B cell (primary cell): ENCODE results near the gene RARS2. TPM values are rescaled to one million over a fixed set of nuclear protein-coding genes. Genes with fewer than 3 reads are reported as not detected.

Experiments used
- ATAC-seq: fragments of 200-7000 bp; cut with Tn5 transposase; one replicate; pipeline ENCODE4 v1.10.0; 2021; ENCODE audit warnings: low read depth, mild to moderate bottlenecking, moderate number of reproducible peaks, moderate library complexity
- CTCF ChIA-PET: fragments of 350-600 bp; sonication (Branson Sonifier 250); formaldehyde crosslinking; loops from one replicate; lab custom pipeline; 2021; ENCODE audit warnings: antibody characterized with exemption, inconsistent platforms; lab: Charles Lee
- POLR2A ChIA-PET: fragments of 350-600 bp; sonication (Branson Sonifier 250); formaldehyde crosslinking; loops from one replicate; lab custom pipeline; 2021; ENCODE audit warnings: antibody characterized with exemption; lab: Charles Lee
- DNase-seq: peaks from one replicate; pipeline ENCODE4 v3.0.0; 2013
- H2AFZ ChIP-seq: 2 replicates; pipeline ENCODE4 v1.6.1; 2012; ENCODE audit warnings: mild to moderate bottlenecking, low read depth, low read length; ENCODE audit not compliant: insufficient read depth, poor library complexity, severe bottlenecking
- H3K27ac ChIP-seq, 2 donors: 1 replicate in 1 of 2; 2 replicates in 1 of 2; pipeline ENCODE4 v1.5.1; 2012 to 2013; ENCODE audit warnings: low read length in 2 of 2, mild to moderate bottlenecking in 2 of 2, moderate library complexity in 1 of 2
- H3K27me3 ChIP-seq, 4 experiments: fragments of 200-600 bp in 1 of 4; sonication (generic) in 1 of 4; replicated peaks in 1 of 4; 1 replicate in 2 of 4; 2 replicates in 2 of 4; pipeline versions ENCODE4 v1.6.1 to v1.7.0; 2013 to 2016; ENCODE audit warnings: low read length in 3 of 4, mild to moderate bottlenecking in 2 of 4, mixed read lengths in 1 of 4, moderate library complexity in 1 of 4; ENCODE audit not compliant: insufficient read depth in 4 of 4, control insufficient read depth in 3 of 4; ENCODE audit errors: control extremely low read depth in 1 of 4
- H3K36me3 ChIP-seq, 2 experiments: replicated peaks in 1 of 2; 1 replicate in 1 of 2; 2 replicates in 1 of 2; pipeline versions ENCODE4 v1.6.1 to v1.7.1; 2013; ENCODE audit warnings: low read length in 1 of 2; ENCODE audit not compliant: insufficient read depth in 2 of 2, control insufficient read depth in 1 of 2; ENCODE audit errors: control extremely low read depth in 1 of 2, extremely low read depth in 1 of 2
- H3K4me1 ChIP-seq, 2 donors: fragments of 200-600 bp in 1 of 2; sonication (generic) in 1 of 2; 1 replicate in 1 of 2; 2 replicates in 1 of 2; pipeline versions ENCODE4 v1.5.1 to v1.6.1; 2013 to 2017; ENCODE audit warnings: low read length in 2 of 2; ENCODE audit not compliant: control insufficient read depth in 2 of 2, insufficient read depth in 2 of 2
- H3K4me2 ChIP-seq: replicated peaks from 2 replicates; pipeline ENCODE3; 2012; ENCODE audit warnings: mild to moderate bottlenecking, low read depth, low read length; ENCODE audit not compliant: poor library complexity, severe bottlenecking
- H3K4me3 ChIP-seq, 5 experiments: fragments of 200-600 bp in 1 of 5; sonication (generic) in 1 of 5; 1 replicate in 3 of 5; 2 replicates in 2 of 5; pipeline versions ENCODE4 v1.5.1 to v1.7.0; 2011 to 2016; ENCODE audit warnings: low read length in 4 of 5, mild to moderate bottlenecking in 4 of 5, low read depth in 2 of 5, control low read depth in 1 of 5, moderate library complexity in 1 of 5; ENCODE audit not compliant: insufficient read depth in 1 of 5; ENCODE audit errors: control extremely low read depth in 1 of 5, extremely low read depth in 1 of 5
- H3K79me2 ChIP-seq: fragments of 200-600 bp; sonication (generic); one replicate; pipeline ENCODE4 v1.6.0; 2016; ENCODE audit warnings: low read length; ENCODE audit not compliant: control insufficient read depth, insufficient read depth
- H3K9ac ChIP-seq: fragments of 200-600 bp; sonication (generic); 2 replicates; pipeline ENCODE4 v1.6.1; 2017; ENCODE audit warnings: mild to moderate bottlenecking, low read length, moderate library complexity
- H3K9me3 ChIP-seq, 3 donors: one replicate each; pipeline versions ENCODE4 v1.6.1 to v1.7.1; 2013; ENCODE audit warnings: low read length in 2 of 3; ENCODE audit not compliant: control insufficient read depth in 2 of 3, insufficient read depth in 1 of 3; ENCODE audit errors: control extremely low read depth in 1 of 3
- H4K20me1 ChIP-seq: 2 replicates; pipeline ENCODE4 v1.6.0; 2012; ENCODE audit warnings: mild to moderate bottlenecking, low read length; ENCODE audit not compliant: insufficient read depth, control insufficient read depth, poor library complexity, severe bottlenecking
- H3K27ac Mint-ChIP-seq: one replicate; pipeline ENCODE4 v1.8.0; 2021; ENCODE audit warnings: mixed read lengths
- H3K27me3 Mint-ChIP-seq: one replicate; pipeline ENCODE4 v1.8.0; 2021; ENCODE audit warnings: mixed read lengths
- H3K4me1 Mint-ChIP-seq: one replicate; pipeline ENCODE4 v1.8.0; 2021; ENCODE audit warnings: mixed read lengths
- H3K4me3 Mint-ChIP-seq: one replicate; pipeline ENCODE4 v1.8.0; 2021; ENCODE audit warnings: mixed read lengths
- H3K9me3 Mint-ChIP-seq: one replicate; pipeline ENCODE4 v1.8.0; 2022; ENCODE audit warnings: mixed read lengths; ENCODE audit not compliant: insufficient read depth
- CTCF ChIP-seq: fragments of 200-600 bp; IDR thresholded peaks from one replicate; pipeline ENCODE4 v1.8.0; 2022; ENCODE audit warnings: antibody characterized with exemption, mild to moderate bottlenecking
- EZH2 ChIP-seq: IDR thresholded peaks from 2 replicates; pipeline ENCODE4 v1.6.1; 2012; ENCODE audit warnings: borderline replicate concordance, low read depth, mild to moderate bottlenecking, moderate library complexity, low read length; ENCODE audit not compliant: insufficient read depth, poor library complexity, severe bottlenecking
- WGBS: methylation state at CpG from one replicate; pipeline ENCODE4 v1.1.5; 2013; ENCODE audit warnings: missing lambda C conversion rate; ENCODE audit not compliant: insufficient coverage; 5-methylcytosine and 5-hydroxymethylcytosine counted together
- intact Hi-C: fragments of 100-400 bp; cut with micrococcal nuclease; formaldehyde crosslinking; loops from one replicate; pipeline ENCODE4 v1.10.0; 2022
- polyA plus RNA-seq: library from polyadenylated mRNA; depleted of rRNA; stranded (reverse); fragments of >200 nt; gene quantifications from 2 replicates; pipeline ENCODE4 v1.2.3, GENCODE V29; 2012
- total RNA-seq, 2 donors: library from RNA; stranded (reverse); fragments of 120-200 nt in 1 of 2; gene quantifications; 1 replicate in 1 of 2; 2 replicates in 1 of 2; pipeline versions ENCODE4 v1.2.3 to v1.2.4, GENCODE V29; 2013 to 2022

Gene RARS2
- total and polyA plus RNA-seq, 2 donors (not counting 1 experiment from before 2014, with no cell fraction given), result 7.1 to 38.7 TPM

GRCh38 chr6:87544474-87544735 lies 45.4 kb downstream of the RARS2 start:
- intact Hi-C loops, result no loop called here
- Mint-ChIP-seq H3K27me3 (no peaks in the 10 kb centered on the region), H3K9me3 (peaks cover 7% of the 10 kb centered on the region), H3K4me3 (no peak overlapping the region), H3K27ac (no peak overlapping the region), H3K4me1 (peaks cover 5% of the 10 kb centered on the region)
- CTCF ChIA-PET, result no interaction called here
- Histone ChIP-seq H3K27me3 (no peaks in the 10 kb centered on the region), H3K4me2 (no peak overlapping the region), H2AFZ (no peak overlapping the region), H3K4me3 (no peak overlapping the region), H3K9me3 (peaks cover 0 to 4% (median 3%) of the 10 kb centered on the region in 3 donors), H3K27ac (no peak overlapping the region), H4K20me1 (no peaks in the 10 kb centered on the region), H3K4me1 (peaks cover 0 to 5% of the 10 kb centered on the region in 2 donors), H3K9ac (no peak overlapping the region), H3K79me2 (no peaks in the 10 kb centered on the region), H3K36me3 (peaks cover 12 to 49% of the 10 kb centered on the region in 2 experiments)
- DNase-seq (no peak), ATAC-seq (no peak)
- no CpG with 5 or more reads among the region's 1 CpG for WGBS
- TF ChIP-seq EZH2 (no peak), CTCF (no peak)
- POLR2A ChIA-PET, result no interaction called here

GRCh38 chr6:87543696-87544473 lies 45.9 kb downstream of the RARS2 start:
- no peak overlapping the region for H3K9ac ChIP-seq
- H3K4me3 ChIP-seq, result no peak overlapping the region
- Mint-ChIP-seq H3K4me1 (peaks cover 5% of the 10 kb centered on the region), H3K9me3 (peaks cover 9% of the 10 kb centered on the region), H3K4me3 (no peak overlapping the region), H3K27ac (no peak overlapping the region), H3K27me3 (no peaks in the 10 kb centered on the region)
- no CpG with 5 or more reads among the region's 4 CpGs for WGBS
- TF ChIP-seq CTCF (no peak), EZH2 (no peak)
- H3K36me3 ChIP-seq, result peaks cover 12 to 51% of the 10 kb centered on the region in 2 experiments
- H3K9me3 ChIP-seq, result peaks cover 0 to 6% (median 4%) of the 10 kb centered on the region in 3 donors
- peaks cover 0 to 5% of the 10 kb centered on the region in 2 donors for H3K4me1 ChIP-seq
- ChIA-PET CTCF (no interaction called here), POLR2A (no interaction called here)
- no peaks in the 10 kb centered on the region for H3K79me2 ChIP-seq
- DNase-seq, result no peak
- no peaks in the 10 kb centered on the region for H4K20me1 ChIP-seq
- H2AFZ ChIP-seq, result no peak overlapping the region
- H3K4me2 ChIP-seq, result no peak overlapping the region
- H3K27me3 ChIP-seq, result no peaks in the 10 kb centered on the region
- intact Hi-C loops, result no loop called here
- H3K27ac ChIP-seq, result no peak overlapping the region
- ATAC-seq, result no peak
